ENCODE results near the gene LRMDA.

- TF ChIP-seq POLR2A (IDR thresholded peaks at IDR 0.05) (no peak), CTCF (IDR thresholded peaks at IDR 0.05) (no peak)
Observed at GRCh38 chr10:76012716-76013327, 581.4 kb downstream of the LRMDA start.

All from body of pancreas (tissue), 4 donors.